Astrocyte (in vitro differentiated cells and primary cell): ENCODE measurements around the gene MICAL2. TPM values are rescaled to one million over a fixed set of nuclear protein-coding genes. Genes with fewer than 3 reads are reported as not detected.
A peak's percentile ranks its signal among the peaks of the same experiment; 100 is the strongest.

Source experiments
- DNase-seq: peaks from one replicate; pipeline ENCODE4 v3.0.0-alpha.2; 2010; ENCODE audit warnings: low read depth
- FAIRE-seq: peaks from 2 replicates; lab custom pipeline; 2011; peaks lifted over from hg19 to GRCh38; lab: Jason Lieb, UNC
- H2AFZ ChIP-seq: 2 replicates; pipeline ENCODE4 v1.6.0; 2012; ENCODE audit warnings: low read depth, low read length, inconsistent platforms
- H3K27ac ChIP-seq: 2 replicates; pipeline ENCODE4 v1.5.1; 2011; ENCODE audit warnings: low read depth, low read length, inconsistent platforms
- H3K27me3 ChIP-seq: 2 replicates; pipeline ENCODE4 v1.6.0; 2011; ENCODE audit warnings: low read length, inconsistent platforms; ENCODE audit not compliant: insufficient read depth
- H3K36me3 ChIP-seq: 2 replicates; pipeline ENCODE4 v1.5.1; 2011; ENCODE audit warnings: low read length, inconsistent platforms; ENCODE audit not compliant: insufficient read depth
- H3K4me1 ChIP-seq: 2 replicates; pipeline ENCODE4 v1.5.1; 2011; ENCODE audit warnings: low read length, inconsistent platforms; ENCODE audit not compliant: insufficient read depth
- H3K4me2 ChIP-seq: 2 replicates; pipeline ENCODE4 v1.6.0; 2012; ENCODE audit warnings: low read length, inconsistent platforms
- H3K4me3 ChIP-seq: 2 replicates; pipeline ENCODE4 v1.5.1; 2011; ENCODE audit warnings: low read depth, mild to moderate bottlenecking, low read length, inconsistent platforms; ENCODE audit not compliant: insufficient read depth
- H3K79me2 ChIP-seq: 2 replicates; pipeline ENCODE4 v1.6.0; 2012; ENCODE audit warnings: mild to moderate bottlenecking, low read length, inconsistent platforms; ENCODE audit not compliant: insufficient read depth
- H3K9ac ChIP-seq: 2 replicates; pipeline ENCODE4 v1.6.0; 2012; ENCODE audit warnings: mild to moderate bottlenecking, low read length, inconsistent platforms
- H3K9me3 ChIP-seq: 2 replicates; pipeline ENCODE4 v1.5.1; 2012; ENCODE audit warnings: low read depth, mild to moderate bottlenecking, low read length, inconsistent platforms; ENCODE audit not compliant: insufficient read depth
- H4K20me1 ChIP-seq: 2 replicates; pipeline ENCODE4 v1.6.0; 2012; ENCODE audit warnings: low read length, inconsistent platforms; ENCODE audit not compliant: insufficient read depth
- H3K27ac Mint-ChIP-seq: one replicate; pipeline ENCODE4 v1.8.0; 2021; ENCODE audit warnings: mild to moderate bottlenecking, mixed read lengths; ENCODE audit not compliant: unreplicated experiment
- H3K27me3 Mint-ChIP-seq: one replicate; pipeline ENCODE4 v1.8.0; 2021; ENCODE audit warnings: low read depth, mixed read lengths; ENCODE audit not compliant: unreplicated experiment
- H3K36me3 Mint-ChIP-seq: one replicate; pipeline ENCODE4 v1.8.0; 2021; ENCODE audit warnings: low read depth, mixed read lengths; ENCODE audit not compliant: unreplicated experiment
- H3K4me1 Mint-ChIP-seq: one replicate; pipeline ENCODE4 v1.8.0; 2021; ENCODE audit warnings: low read depth, mixed read lengths; ENCODE audit not compliant: unreplicated experiment
- H3K4me3 Mint-ChIP-seq: one replicate; pipeline ENCODE4 v1.8.0; 2021; ENCODE audit warnings: mild to moderate bottlenecking, moderate library complexity, mixed read lengths; ENCODE audit not compliant: unreplicated experiment
- H3K9me3 Mint-ChIP-seq: one replicate; pipeline ENCODE4 v1.8.0; 2021; ENCODE audit warnings: mild to moderate bottlenecking, mixed read lengths; ENCODE audit not compliant: unreplicated experiment
- CTCF ChIP-seq: IDR thresholded peaks from 2 replicates; pipeline ENCODE4 v1.5.1; 2011; ENCODE audit warnings: low read depth, mild to moderate bottlenecking, inconsistent platforms, low read length, moderate library complexity; ENCODE audit not compliant: insufficient read depth
- EZH2 ChIP-seq: IDR thresholded peaks from 2 replicates; pipeline ENCODE4 v1.6.1; 2012; ENCODE audit warnings: mild to moderate bottlenecking, low read length, inconsistent platforms; ENCODE audit not compliant: insufficient read depth
- total RNA-seq: library from RNA; stranded (reverse); gene quantifications from 2 replicates; pipeline ENCODE4 v1.2.1, GENCODE V29; 2021

Gene MICAL2
- total RNA-seq, 1 donor from 2014 or later, result 357 TPM

GRCh38 chr11:12272821-12273617, 162.6 kb downstream of the MICAL2 start:
- H3K9me3 Mint-ChIP-seq, result no peaks in the 10 kb centered on the region
- no peaks in the 10 kb centered on the region for H4K20me1 ChIP-seq
- H3K4me1 Mint-ChIP-seq, result peaks cover 39% of the 10 kb centered on the region
- no peaks in the 10 kb centered on the region for H3K79me2 ChIP-seq
- no peaks in the 10 kb centered on the region for H3K9me3 ChIP-seq
- H3K27me3 Mint-ChIP-seq, result no peaks in the 10 kb centered on the region
- H2AFZ ChIP-seq, result no peak overlapping the region
- no peaks in the 10 kb centered on the region for H3K36me3 ChIP-seq
- H3K4me1 ChIP-seq, result peaks cover 43% of the 10 kb centered on the region
- peaks cover 2% of the 10 kb centered on the region for H3K36me3 Mint-ChIP-seq
- TF ChIP-seq CTCF (no peak), EZH2 (no peak)
- DNase-seq (peak; percentile 74), FAIRE-seq (no peak)
- peak overlapping the region; percentile 65 for H3K27ac ChIP-seq
- H3K4me2 ChIP-seq, result peak overlapping the region; percentile 45
- H3K4me3 Mint-ChIP-seq, result peak overlapping the region; percentile 7
- H3K4me3 ChIP-seq, result no peak overlapping the region
- peak overlapping the region; percentile 77 for H3K27ac Mint-ChIP-seq
- H3K9ac ChIP-seq, result peak overlapping the region; percentile 15
- no peaks in the 10 kb centered on the region for H3K27me3 ChIP-seq

GRCh38 chr11:12273618-12273995, 163.2 kb downstream of the MICAL2 start:
- Histone ChIP-seq H3K9me3 (no peaks in the 10 kb centered on the region), H4K20me1 (no peaks in the 10 kb centered on the region), H3K4me1 (peaks cover 38% of the 10 kb centered on the region), H3K9ac (peak overlapping the region; percentile 13), H3K79me2 (no peaks in the 10 kb centered on the region), H3K36me3 (no peaks in the 10 kb centered on the region), H3K4me3 (no peak overlapping the region), H3K27ac (peak overlapping the region; percentile 64), H3K4me2 (peak overlapping the region; percentile 45), H2AFZ (no peak overlapping the region), H3K27me3 (no peaks in the 10 kb centered on the region)
- H3K4me3 Mint-ChIP-seq, result no peak overlapping the region
- peaks cover 42% of the 10 kb centered on the region for H3K4me1 Mint-ChIP-seq
- no peaks in the 10 kb centered on the region for H3K27me3 Mint-ChIP-seq
- peaks cover 2% of the 10 kb centered on the region for H3K36me3 Mint-ChIP-seq
- peak overlapping the region; percentile 77 for H3K27ac Mint-ChIP-seq
- FAIRE-seq (no peak), DNase-seq (no peak)
- H3K9me3 Mint-ChIP-seq, result no peaks in the 10 kb centered on the region
- TF ChIP-seq EZH2, result no peak
- TF ChIP-seq CTCF, result no peak

GRCh38 chr11:12274056-12274455, 163.7 kb downstream of the MICAL2 start:
- Histone ChIP-seq H3K9ac (no peak overlapping the region), H3K27ac (peak overlapping the region; percentile 64), H3K4me3 (no peak overlapping the region), H4K20me1 (no peaks in the 10 kb centered on the region), H3K4me1 (peaks cover 38% of the 10 kb centered on the region), H3K36me3 (no peaks in the 10 kb centered on the region), H3K27me3 (no peaks in the 10 kb centered on the region), H3K79me2 (no peaks in the 10 kb centered on the region), H3K9me3 (no peaks in the 10 kb centered on the region), H3K4me2 (no peak overlapping the region), H2AFZ (no peak overlapping the region)
- Mint-ChIP-seq H3K27me3 (no peaks in the 10 kb centered on the region), H3K9me3 (no peaks in the 10 kb centered on the region), H3K4me1 (peaks cover 44% of the 10 kb centered on the region), H3K36me3 (peaks cover 2% of the 10 kb centered on the region), H3K27ac (peak overlapping the region; percentile 70), H3K4me3 (no peak overlapping the region)
- no peak for DNase-seq
- FAIRE-seq, result peak; percentile 26
- no peak for TF ChIP-seq CTCF
- no peak for TF ChIP-seq EZH2
